ENCODE measurements around the gene SPC24.
"Not testable (repeated sequence)": the region's sequence is repeated elsewhere in the genome, so short reads cannot be mapped to it uniquely, and the experiment has no call there.

The SPC24 gene

DNA sequence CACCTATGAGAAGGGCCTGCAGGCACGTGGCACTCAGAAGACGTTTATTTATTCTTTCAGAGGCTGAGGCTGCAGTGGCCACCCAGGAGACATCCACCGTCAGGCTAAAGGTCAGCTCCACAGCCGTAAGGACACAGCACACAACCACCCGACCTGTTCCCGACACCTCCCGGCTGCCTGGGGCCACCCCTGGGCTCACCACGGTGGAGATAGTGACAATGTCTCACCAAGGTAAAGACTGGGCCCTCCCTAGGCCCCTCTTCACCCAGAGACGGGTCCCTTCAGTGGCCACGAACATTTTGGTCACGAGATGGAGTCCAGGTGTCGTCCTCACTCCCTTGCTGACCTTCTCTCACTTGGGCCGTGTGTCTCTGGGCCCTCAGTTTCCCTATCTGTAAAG lies 32.5 kb downstream of the SPC24 start:
- DNase-seq = no peak

DNA sequence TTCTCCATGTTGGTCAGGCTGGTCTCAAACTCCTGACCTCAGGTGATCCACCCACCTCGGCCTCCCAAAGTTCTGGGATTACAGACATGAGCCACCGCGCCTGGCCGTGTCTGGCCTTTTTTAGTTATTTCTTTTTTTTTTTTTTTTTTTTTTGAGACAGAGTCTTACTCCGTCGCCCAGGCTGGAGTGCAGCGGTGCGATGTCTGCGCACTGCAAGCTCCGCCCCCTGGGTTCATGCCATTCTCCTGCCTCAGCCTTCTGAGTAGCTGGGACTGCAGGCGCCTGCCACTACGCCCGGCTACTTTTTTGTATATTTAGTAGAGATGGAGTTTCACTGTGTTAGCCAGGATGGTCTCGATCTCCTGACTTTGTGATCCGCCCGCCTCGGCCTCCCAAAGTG lies 33.6 kb downstream of the SPC24 start:
- not testable (repeated sequence) for DNase-seq

DNA sequence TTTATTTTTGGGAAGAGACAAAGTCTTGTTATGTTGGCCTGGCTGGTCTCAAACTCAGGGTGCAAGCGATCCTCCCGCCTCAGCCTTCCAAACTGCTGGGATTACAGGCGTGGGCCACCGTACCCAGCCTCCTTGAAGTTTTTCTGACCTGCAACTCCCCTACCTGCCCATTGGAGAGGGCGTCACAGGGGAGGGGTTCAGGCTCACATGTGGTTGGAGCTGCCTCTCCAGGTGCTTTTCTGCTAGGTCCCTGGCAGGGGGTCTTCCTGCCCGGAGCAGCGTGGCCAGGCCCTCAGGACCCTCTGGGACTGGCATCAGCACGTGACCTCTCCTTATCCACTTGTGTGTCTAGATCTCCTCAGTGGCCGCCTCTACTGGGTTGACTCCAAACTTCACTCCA lies 39.1 kb downstream of the SPC24 start:
- DNase-seq = no peak

DNA sequence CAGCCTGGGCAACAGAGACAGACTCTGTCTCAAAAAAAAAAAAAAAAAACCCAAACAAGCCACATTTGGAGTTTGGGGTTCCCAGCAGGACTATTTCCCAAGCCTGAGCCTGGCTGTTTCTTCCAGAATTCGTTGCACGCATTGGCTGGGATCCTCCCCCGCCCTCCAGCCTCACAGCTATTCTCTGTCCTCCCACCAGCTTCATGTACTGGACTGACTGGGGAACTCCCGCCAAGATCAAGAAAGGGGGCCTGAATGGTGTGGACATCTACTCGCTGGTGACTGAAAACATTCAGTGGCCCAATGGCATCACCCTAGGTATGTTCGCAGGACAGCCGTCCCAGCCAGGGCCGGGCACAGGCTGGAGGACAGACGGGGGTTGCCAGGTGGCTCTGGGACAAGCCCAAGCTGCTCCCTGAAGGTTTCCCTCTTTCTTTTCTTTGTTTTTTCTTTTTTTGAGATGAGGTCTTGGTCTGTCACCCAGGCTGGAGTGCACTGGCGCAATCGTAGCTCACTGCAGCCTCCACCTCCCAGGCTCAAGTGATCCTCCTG lies 39.6 kb downstream of the SPC24 start:
- no peak for DNase-seq

DNA sequence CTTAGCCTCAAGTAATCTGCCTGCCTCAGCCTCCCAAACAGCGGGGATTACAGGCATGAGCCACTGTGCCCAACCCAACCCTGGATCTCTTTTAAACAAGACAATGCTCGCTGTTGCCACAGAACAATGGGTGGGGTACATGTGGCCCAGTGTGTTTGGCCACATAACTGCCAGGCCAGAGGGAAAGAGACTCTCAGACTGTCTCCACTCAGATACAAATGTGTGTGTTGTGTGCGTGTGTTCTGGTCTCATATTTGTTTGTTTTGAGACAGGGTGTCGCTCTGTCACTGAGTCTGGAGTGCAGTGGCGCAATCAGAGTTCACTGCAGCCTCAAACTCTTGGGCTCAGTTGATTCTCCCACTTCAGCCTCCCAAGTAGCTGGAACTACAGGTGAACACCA lies 40.5 kb downstream of the SPC24 start:
- no peak for DNase-seq

DNA sequence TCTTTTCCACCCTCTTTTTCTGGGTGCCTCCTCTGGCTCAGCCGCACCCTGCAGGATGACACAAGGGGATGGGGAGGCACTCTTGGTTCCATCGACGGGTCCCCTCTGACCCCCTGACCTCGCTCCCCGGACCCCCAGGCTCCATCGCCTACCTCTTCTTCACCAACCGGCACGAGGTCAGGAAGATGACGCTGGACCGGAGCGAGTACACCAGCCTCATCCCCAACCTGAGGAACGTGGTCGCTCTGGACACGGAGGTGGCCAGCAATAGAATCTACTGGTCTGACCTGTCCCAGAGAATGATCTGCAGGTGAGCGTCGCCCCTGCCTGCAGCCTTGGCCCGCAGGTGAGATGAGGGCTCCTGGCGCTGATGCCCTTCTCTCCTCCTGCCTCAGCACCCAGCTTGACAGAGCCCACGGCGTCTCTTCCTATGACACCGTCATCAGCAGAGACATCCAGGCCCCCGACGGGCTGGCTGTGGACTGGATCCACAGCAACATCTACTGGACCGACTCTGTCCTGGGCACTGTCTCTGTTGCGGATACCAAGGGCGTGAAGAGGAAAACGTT lies 42.4 kb downstream of the SPC24 start:
- no peak for DNase-seq

DNA sequence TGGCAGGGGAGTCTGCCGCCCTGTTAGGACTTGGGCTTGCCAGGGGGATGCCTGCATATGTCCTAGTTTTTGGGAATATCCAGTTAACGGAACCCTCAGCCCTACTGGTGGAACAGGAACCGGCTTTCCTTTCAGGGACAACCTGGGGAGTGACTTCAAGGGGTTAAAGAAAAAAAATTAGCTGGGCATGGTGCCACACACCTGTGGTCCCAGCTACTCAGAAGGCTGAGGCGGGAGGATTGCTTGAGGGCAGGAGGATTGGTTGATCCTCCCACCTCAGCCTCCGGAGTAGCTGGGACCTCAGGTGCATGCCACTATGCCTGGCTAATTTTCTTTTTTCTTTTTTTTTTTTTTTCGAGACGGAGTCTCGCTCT lies 43.8 kb downstream of the SPC24 start:
- DNase-seq = no peak

DNA sequence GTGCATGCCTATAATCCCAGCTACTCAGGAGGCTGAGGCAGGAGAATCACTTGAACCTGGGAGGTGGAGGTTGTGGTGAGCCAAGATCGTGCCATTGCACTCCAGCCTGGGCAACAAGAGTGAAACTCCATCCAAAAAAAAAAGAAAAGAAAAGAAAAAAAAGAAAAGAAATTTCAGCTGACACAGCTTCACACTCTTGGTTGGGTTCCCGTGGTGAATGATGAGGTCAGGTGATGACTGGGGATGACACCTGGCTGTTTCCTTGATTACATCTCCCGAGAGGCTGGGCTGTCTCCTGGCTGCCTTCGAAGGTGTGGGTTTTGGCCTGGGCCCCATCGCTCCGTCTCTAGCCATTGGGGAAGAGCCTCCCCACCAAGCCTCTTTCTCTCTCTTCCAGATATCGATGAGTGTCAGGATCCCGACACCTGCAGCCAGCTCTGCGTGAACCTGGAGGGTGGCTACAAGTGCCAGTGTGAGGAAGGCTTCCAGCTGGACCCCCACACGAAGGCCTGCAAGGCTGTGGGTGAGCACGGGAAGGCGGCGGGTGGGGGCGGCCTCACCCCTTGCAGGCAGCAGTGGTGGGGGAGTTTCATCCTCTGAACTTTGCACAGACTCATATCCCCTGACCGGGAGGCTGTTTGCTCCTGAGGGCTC lies 44.3 kb downstream of the SPC24 start:
- DNase-seq = no peak

DNA sequence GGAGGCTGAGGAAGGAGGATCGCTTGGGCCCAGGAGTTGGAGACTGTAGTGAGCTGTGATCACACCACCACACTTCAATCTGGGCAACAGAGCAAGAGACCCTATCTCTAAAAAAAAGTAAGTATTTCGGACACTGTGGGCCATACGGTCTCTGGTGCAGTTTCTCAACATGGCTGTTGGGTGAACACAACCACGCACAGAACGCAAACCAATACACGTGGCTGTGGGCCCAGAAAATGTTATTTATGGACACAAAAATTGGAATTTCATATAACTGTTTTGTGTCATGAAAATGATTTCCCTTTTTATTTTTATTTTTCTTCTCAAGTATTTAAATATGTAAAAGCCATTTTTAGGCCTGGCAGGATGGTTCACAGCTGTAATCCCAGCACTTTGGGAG lies 46.8 kb downstream of the SPC24 start:
- DNase-seq = no peak

DNA sequence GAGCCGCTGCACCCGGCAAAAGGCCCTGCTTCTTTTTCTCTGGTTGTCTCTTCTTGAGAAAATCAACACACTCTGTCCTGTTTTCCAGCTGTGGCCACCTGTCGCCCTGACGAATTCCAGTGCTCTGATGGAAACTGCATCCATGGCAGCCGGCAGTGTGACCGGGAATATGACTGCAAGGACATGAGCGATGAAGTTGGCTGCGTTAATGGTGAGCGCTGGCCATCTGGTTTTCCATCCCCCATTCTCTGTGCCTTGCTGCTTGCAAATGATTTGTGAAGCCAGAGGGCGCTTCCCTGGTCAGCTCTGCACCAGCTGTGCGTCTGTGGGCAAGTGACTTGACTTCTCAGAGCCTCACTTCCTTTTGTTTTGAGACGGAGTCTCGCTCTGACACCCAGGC lies 49.1 kb downstream of the SPC24 start:
- DNase-seq = no peak

DNA sequence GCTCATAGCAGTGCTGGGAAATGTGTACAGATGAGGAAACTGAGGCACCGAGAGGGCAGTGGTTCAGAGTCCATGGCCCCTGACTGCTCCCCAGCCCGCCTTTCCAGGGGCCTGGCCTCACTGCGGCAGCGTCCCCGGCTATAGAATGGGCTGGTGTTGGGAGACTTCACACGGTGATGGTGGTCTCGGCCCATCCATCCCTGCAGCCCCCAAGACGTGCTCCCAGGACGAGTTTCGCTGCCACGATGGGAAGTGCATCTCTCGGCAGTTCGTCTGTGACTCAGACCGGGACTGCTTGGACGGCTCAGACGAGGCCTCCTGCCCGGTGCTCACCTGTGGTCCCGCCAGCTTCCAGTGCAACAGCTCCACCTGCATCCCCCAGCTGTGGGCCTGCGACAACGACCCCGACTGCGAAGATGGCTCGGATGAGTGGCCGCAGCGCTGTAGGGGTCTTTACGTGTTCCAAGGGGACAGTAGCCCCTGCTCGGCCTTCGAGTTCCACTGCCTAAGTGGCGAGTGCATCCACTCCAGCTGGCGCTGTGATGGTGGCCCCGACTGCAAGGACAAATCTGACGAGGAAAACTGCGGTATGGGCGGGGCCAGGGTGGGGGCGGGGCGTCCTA lies 50.5 kb downstream of the SPC24 start:
- DNase-seq = no peak

DNA sequence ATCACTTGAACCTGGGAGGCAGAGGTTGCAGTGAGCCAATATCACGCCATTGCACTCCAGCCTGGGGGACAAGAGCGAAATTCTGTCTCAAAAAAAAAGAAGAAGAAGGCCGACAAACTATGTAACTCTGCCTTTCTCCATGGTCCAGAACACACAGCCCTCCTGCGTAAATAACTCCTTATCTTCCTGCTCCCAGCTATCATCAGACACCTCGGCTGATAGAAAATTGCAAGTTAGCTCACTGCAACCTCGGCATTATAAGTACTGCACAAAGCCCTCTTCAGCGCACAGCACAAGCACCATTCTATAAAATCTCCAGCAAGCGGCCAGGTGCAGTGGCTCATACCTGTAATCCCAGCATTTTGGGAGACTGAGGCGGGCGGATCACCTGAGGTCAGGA lies 51.9 kb downstream of the SPC24 start:
- DNase-seq = not testable (repeated sequence)

DNA sequence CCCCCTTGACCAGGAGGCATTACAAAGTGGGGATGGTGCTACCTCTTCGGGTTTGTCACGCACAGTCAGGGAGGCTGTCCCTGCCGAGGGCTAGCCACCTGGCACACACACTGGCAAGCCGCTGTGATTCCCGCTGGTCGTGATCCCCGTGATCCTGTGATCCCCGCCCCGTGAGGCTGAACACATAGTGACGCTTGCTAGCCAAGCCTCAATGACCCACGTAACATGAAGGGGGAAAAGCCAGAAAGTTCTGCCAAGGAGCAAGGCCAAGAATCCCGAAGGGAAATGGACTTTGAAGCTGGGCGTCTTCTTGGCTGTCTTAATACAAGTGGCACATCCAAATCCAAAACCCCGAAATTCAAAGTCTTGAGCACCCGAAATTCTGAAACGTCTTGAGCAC lies 52.6 kb downstream of the SPC24 start:
- no peak for DNase-seq

DNA sequence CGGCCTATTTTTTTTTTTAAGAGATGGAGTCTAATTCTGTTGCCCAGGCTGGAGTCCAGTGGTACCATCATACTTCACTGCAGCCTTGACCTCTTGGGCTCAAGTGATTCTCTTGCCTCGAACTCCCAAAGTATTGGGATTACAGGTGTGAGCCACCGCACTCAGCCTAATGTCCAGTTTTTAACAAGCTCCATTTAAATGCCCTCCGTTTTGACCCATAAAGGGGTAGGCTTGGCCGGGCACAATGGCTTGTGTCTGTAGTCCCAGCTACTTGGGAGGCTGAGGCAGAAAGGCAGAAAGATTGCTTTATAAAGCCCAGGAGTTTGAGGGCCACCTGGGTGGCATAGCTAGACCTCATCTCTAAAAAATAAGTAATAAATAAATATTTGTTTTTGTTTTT lies 54.5 kb downstream of the SPC24 start:
- no peak for DNase-seq

DNA sequence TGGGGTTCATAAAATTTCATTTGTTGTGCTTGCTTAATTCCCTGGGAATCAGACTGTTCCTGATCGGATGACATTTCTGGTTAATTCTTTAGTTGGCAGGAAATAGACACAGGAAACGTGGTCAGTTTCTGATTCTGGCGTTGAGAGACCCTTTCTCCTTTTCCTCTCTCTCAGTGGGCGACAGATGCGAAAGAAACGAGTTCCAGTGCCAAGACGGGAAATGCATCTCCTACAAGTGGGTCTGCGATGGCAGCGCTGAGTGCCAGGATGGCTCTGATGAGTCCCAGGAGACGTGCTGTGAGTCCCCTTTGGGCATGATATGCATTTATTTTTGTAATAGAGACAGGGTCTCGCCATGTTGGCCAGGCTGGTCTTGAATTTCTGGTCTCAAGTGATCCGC lies 55.5 kb downstream of the SPC24 start:
- DNase-seq = no peak

DNA sequence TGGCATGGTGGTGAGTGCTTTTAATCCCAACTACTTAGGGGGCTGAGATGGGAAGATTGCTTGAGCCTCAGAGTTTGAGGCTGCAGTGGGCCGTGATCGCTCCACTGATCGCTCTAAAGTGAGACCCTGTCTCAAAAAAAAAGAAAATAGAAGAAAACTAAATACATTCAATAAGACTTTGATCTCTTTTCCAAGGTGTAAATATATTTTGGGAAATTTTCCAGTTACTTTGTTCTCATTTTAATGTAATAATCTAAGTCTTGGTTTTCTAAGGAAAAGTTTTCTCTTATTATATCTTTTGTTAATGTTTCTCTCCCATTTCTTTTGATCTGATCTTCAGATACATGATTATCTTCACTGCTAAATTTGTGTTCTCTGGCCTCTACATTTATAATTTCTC lies 56.7 kb downstream of the SPC24 start:
- no peak for DNase-seq

DNA sequence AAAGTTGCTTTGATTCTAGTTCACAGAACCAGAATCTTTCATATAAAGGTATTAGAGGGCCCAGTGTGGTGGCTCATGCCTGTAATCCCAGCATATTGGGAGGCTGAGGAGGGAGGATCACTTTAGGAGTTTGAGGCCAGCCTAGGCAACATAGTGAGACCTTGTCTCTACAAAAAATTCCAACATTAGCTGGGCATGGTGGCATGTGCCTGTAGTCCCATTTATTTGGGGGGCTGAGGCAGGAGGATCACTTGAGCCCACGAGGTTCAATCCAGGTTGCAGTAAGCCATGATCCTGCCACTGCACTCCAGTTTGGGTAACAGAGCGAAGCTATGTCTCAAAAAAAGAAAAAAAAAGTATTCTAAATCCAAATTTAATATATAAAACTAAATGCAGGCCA lies 57.3 kb downstream of the SPC24 start:
- DNase-seq = no peak

DNA sequence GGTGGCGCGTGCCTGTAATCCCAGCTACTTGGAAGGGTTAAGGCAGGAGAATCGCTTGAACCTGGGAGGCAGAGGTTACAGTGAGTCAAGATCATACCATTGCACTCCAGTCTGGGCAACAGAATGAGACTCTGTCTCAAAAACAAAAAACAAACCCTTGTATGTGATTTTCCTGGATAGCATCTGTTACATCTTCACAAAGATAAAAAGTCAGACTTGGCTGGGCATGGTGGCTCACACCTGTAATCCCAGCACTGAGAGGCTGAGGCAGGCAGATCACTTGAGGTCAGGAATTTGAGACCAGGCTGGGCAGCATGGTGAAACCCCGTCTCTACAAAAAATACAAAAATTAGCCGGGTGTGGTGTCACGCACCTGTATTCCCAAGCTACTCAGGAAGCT lies 58.2 kb downstream of the SPC24 start:
- not testable (repeated sequence) for DNase-seq

DNA sequence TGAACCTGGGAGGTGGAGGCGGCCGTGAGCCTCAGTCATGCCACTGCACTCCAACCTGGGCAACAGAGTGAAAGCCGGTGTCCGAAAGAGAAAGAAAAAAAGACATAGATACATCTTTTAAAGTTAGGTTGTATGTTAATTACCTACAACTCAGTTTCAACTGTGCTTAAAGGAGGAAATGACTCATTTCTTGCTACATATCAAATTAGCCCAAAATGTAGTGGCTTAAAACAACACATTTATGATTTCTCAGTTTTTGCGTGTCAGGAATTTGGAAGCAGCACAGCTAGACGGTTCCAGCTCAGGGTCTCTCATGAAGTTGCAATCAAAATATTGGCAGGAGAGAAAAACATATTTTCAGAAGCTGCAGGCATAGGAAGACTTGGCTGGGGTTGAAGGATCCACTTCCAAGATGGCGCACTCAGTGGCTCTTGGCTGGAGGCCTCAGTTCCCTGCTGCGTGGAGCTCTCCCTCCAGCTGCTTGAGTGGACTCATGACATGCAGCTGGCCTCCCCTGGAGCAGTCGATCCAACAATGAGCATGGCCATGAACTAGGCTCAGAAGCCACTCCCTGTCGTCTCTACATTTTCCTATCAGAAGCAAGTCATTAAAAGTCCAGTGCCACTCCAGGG lies 59.3 kb downstream of the SPC24 start:
- no peak for DNase-seq
